Fibroblast of skin of left quadriceps (primary cell): ENCODE measurements around the gene KDM5B.

Experiments
- DNase-seq, 2 experiments: peaks; one replicate each; pipeline ENCODE4 v3.0.0-alpha.2; 2013; ENCODE audit warnings: low read depth in 2 of 2

KDM5B gene

DNA sequence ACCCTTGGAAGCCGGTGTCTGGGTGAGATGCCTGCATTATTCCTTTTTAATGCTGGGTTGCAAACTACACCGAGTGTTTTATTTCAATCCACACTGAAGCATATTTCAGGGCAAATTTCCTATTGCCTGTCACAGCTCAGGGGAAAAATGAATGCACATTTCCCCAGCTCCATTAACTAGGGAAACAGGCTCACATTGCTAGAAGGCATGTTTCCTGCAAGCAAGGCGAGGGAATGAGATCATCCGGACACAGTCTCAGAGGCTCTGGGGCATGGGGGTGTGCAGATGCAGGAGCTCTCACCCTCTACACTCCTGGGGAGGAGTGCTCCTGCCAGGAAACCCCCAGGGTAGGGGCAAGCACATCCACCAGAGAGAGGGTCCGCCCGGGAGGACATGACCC is 122.6 kb downstream of the KDM5B start:
- DNase-seq, result no peak

- DNase-seq, result no peak
These were observed 123.5 kb downstream of the KDM5B start for GRCh38 chr1:202684716-202685115.

DNA sequence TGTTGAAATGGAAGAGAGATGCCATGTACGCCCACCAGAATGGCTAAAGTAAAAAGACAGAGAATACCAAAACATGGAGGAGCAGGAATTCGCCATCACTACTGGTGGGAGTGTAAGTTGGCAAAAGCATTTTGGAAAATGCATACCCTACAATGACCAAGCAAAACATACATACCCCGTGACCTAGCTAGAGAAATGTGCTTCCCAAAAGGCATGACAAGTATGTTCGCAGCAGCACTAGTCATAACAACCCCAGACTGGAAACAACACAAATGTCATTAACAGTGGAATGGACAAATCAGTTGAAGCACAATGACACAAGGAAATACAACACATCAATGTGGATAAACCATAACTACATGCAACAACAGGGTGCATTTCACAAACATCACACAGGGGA is 125.2 kb downstream of the KDM5B start:
- DNase-seq, result no peak

GRCh38 chr1:202682477-202682876 is 125.7 kb downstream of the KDM5B start:
- DNase-seq, result no peak

- DNase-seq, result no peak
These were observed 126.3 kb downstream of the KDM5B start for GRCh38 chr1:202681736-202682420.

- no peak for DNase-seq
These were observed 127.5 kb downstream of the KDM5B start for GRCh38 chr1:202680586-202681352.

- no peak for DNase-seq
These were observed 128.6 kb downstream of the KDM5B start for GRCh38 chr1:202679406-202680177.

DNA sequence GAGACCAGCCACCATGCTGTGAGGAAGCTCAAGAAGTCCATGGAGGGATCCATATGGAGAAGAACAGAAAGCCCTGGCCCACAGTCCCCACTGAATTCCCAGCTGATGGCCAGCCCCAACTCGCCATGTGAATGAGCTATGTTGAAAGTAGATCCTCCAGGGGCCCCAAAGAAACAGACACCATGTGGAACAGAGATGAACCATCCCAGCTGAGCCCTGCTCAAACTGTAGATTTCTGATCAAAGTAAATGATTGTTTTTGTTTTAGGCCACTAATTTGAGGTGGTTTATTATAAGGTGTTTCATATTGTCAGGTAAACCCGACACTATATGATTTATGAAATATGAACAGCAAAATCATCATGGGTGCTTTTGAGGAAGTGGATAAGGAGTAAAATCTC is 130.8 kb downstream of the KDM5B start:
- no peak for DNase-seq
